PFSK-1 (cell line): ENCODE results near the gene AKAP9.

Experiments used
- POLR2AphosphoS5 ChIP-seq: IDR thresholded peaks from 2 replicates; pipeline ENCODE4 v1.6.1; 2012; ENCODE audit warnings: low read depth, mild to moderate bottlenecking, control low read depth, low read length, moderate library complexity
- TAF1 ChIP-seq: IDR thresholded peaks from 2 replicates; pipeline ENCODE4 v1.6.1; 2012; ENCODE audit warnings: low read length, control low read depth, borderline replicate concordance; ENCODE audit not compliant: insufficient read depth
- TF ChIP-seq, protein P1 (sequence below), 2 experiments: IDR thresholded peaks; 2 replicates each; pipeline versions ENCODE4 v1.6.1 to v1.8.0; 2011 to 2012; ENCODE audit warnings: low read depth in 2 of 2, low read length in 2 of 2, control low read depth in 1 of 2, inconsistent platforms in 1 of 2, mild to moderate bottlenecking in 1 of 2, moderate library complexity in 1 of 2; ENCODE audit not compliant: insufficient read depth in 1 of 2

DNA sequence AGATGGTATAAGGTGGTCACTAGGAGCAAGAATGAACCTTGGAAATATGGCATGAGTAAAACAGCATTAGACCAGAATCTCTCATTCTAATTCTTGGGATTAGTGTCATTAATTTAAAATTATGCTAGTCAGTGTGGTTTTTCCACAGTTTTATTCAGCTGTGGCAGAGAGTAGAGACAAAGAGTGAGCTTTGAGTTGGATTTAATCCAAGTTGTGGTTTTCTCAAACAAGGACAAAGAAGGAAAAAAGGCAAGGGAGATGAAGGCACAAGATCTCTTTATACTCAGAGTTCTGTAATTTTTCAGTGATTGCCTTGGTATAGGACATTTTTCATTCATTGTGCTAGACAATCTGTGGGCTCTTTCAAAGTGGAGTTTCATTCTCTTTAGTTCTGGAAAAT, 28.2 kb upstream of the AKAP9 start:
- TF ChIP-seq, protein P1, sequence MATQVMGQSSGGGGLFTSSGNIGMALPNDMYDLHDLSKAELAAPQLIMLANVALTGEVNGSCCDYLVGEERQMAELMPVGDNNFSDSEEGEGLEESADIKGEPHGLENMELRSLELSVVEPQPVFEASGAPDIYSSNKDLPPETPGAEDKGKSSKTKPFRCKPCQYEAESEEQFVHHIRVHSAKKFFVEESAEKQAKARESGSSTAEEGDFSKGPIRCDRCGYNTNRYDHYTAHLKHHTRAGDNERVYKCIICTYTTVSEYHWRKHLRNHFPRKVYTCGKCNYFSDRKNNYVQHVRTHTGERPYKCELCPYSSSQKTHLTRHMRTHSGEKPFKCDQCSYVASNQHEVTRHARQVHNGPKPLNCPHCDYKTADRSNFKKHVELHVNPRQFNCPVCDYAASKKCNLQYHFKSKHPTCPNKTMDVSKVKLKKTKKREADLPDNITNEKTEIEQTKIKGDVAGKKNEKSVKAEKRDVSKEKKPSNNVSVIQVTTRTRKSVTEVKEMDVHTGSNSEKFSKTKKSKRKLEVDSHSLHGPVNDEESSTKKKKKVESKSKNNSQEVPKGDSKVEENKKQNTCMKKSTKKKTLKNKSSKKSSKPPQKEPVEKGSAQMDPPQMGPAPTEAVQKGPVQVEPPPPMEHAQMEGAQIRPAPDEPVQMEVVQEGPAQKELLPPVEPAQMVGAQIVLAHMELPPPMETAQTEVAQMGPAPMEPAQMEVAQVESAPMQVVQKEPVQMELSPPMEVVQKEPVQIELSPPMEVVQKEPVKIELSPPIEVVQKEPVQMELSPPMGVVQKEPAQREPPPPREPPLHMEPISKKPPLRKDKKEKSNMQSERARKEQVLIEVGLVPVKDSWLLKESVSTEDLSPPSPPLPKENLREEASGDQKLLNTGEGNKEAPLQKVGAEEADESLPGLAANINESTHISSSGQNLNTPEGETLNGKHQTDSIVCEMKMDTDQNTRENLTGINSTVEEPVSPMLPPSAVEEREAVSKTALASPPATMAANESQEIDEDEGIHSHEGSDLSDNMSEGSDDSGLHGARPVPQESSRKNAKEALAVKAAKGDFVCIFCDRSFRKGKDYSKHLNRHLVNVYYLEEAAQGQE (IDR thresholded peaks at IDR 0.05; ENCODE audit: insufficient read depth in 1 of 2, low read depth in 2 of 2, low read length in 2 of 2) = no peak
- TF ChIP-seq TAF1 (no peak), POLR2AphosphoS5 (no peak)
